GM06990 (cell line): ENCODE results near the gene TMEM201.

ENCODE experiments used
- DNase-seq: peaks from one replicate; pipeline ENCODE4 v3.0.0-alpha.2; 2011; ENCODE audit not compliant: insufficient read length; ENCODE audit errors: extremely low read depth
- H3K27me3 ChIP-seq: replicated peaks from 2 replicates; pipeline ENCODE4 v1.6.0; 2011; ENCODE audit warnings: low read length; ENCODE audit not compliant: control insufficient read depth, insufficient read depth
- H3K36me3 ChIP-seq: 2 replicates; pipeline ENCODE4 v1.5.1; 2011; ENCODE audit warnings: low read length; ENCODE audit not compliant: control insufficient read depth, insufficient read depth
- H3K4me3 ChIP-seq: replicated peaks from 2 replicates; pipeline ENCODE4 v1.5.1; 2011; ENCODE audit warnings: low read depth, mild to moderate bottlenecking, control low read depth, low read length
- CTCF ChIP-seq: IDR thresholded peaks from 2 replicates; pipeline ENCODE4 v1.5.1; 2011; ENCODE audit warnings: low read length, control low read depth, mild to moderate bottlenecking, inconsistent platforms; ENCODE audit not compliant: insufficient read depth, poor library complexity, severe bottlenecking

TMEM201 gene

GRCh38 chr1:9595968-9596340 is 7.2 kb downstream of the TMEM201 start:
- Histone ChIP-seq H3K36me3 (peaks cover 18% of the 10 kb centered on the region), H3K27me3 (no peaks in the 10 kb centered on the region), H3K4me3 (no peak overlapping the region)
- no peak for TF ChIP-seq CTCF
- DNase-seq: no peak

DNA sequence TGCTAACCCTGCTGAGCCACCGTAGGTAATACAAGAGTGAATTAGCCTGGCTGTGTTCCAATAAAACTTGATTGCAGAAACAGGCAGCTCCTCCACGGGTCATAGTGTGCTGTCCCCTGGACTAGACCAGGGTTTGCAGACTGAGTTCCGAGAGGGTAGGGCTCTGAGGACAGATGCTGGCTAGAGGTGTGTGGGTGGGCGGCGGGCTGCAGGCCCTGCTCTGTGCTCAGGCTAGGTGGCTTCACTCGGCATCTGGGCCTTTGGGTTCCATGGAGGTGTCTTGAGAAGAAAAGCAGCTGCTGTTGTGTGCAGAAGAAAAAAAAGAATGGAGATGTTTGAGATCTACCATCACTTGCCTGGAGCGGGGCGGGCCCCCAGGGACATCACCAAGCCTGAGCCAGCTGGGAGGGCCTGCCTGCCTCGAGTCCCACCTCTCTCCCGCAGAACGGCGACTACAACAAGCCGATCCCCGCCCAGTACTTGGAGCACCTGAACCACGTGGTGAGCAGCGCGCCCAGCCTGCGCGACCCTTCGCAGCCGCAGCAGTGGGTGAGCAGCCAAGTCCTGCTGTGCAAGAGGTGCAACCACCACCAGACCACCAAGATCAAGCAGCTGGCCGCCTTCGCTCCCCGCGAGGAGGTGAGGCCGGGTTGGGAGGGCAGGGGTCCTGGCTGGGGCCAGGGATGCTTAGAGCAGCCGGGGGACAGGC is 7.9 kb downstream of the TMEM201 start:
- Histone ChIP-seq H3K36me3 (peaks cover 23% of the 10 kb centered on the region), H3K27me3 (no peaks in the 10 kb centered on the region), H3K4me3 (no peak overlapping the region)
- TF ChIP-seq CTCF: no peak
- no peak for DNase-seq

DNA sequence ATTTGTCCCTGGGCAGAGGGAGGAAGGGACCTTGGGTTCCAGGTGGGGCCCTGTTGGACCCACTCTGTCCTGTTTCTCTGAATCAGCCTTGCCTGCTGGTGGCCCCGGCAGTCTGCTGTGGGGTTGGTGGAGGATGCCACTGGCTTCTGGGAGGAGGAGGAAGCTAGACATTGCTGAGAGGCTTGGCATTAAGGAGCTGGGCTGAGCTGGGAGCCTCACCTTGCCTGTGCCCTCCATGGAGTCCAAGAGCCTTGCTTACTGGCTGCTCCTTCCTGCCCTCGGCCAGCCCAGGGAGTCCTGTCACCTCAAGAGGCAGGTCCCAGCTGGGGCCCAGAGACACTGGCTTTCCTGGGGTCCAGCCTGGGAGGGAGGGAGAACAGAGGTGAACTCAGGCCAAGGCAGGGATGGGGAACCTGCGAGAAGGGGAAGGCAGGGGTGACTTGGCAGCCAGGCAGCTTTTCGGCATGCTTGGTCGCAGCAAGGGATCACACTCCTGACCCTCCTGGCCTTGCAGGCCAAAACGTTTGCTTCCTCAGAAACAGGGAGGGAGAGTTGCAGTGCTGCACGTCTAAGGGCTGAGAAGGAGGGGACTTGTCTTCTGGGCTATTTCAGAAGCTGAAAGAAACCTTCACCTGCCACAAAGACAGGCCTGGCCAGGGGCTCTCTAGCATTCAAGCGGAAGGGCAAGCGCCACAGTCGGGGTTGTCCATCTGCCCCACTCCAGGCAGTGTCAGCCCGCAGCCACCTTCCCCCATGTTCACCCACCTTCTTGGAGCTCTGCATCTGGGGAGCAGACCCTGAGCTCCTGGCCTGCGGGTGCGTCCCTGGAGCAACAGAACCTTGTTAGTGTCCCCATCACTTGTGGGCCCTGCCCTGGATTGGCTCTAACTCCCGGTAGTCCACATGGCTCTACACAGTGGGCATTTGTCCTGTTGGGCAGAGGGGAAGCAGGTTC is 8.9 kb downstream of the TMEM201 start:
- Histone ChIP-seq H3K27me3 (no peaks in the 10 kb centered on the region), H3K36me3 (peaks cover 33% of the 10 kb centered on the region), H3K4me3 (no peak overlapping the region)
- no peak for DNase-seq
- no peak for TF ChIP-seq CTCF

GRCh38 chr1:9598316-9598700 is 9.6 kb downstream of the TMEM201 start:
- no peak for DNase-seq
- Histone ChIP-seq H3K36me3 (peaks cover 36% of the 10 kb centered on the region), H3K4me3 (no peak overlapping the region), H3K27me3 (no peaks in the 10 kb centered on the region)
- TF ChIP-seq CTCF: no peak

GRCh38 chr1:9599741-9600140 is 11.0 kb downstream of the TMEM201 start:
- H3K27me3 ChIP-seq: no peaks in the 10 kb centered on the region
- no peak for TF ChIP-seq CTCF
- H3K4me3 ChIP-seq: no peak overlapping the region
- H3K36me3 ChIP-seq: peaks cover 39% of the 10 kb centered on the region
- DNase-seq: no peak
